Testis (tissue), 3 donors: ENCODE results near the gene P2RY8. TPM values are rescaled to one million over a fixed set of nuclear protein-coding genes. Genes with fewer than 3 reads are reported as not detected.

Experiments used
- DNase-seq: peaks from one replicate; pipeline ENCODE4 v3.0.0-alpha.2; 2019
- H3K27ac ChIP-seq, 2 donors: fragments of 200-600 bp; sonication (generic); one replicate each; pipeline ENCODE4 v1.5.1; 2019
- H3K27me3 ChIP-seq: fragments of 200-600 bp; sonication (generic); one replicate; pipeline ENCODE4 v1.5.1; 2019
- H3K36me3 ChIP-seq: fragments of 200-600 bp; sonication (generic); one replicate; pipeline ENCODE4 v1.5.1; 2017; ENCODE audit warnings: low read depth; ENCODE audit errors: missing control alignments
- H3K4me1 ChIP-seq: fragments of 200-600 bp; sonication (generic); one replicate; pipeline ENCODE4 v1.5.1; 2019
- H3K4me3 ChIP-seq, 2 donors: fragments of 200-600 bp; sonication (generic); one replicate each; pipeline ENCODE4 v1.5.1; 2017 to 2019
- H3K9me3 ChIP-seq: fragments of 200-600 bp; sonication (generic); one replicate; pipeline ENCODE4 v1.5.1; 2017
- CTCF ChIP-seq, 3 experiments: fragments of 450-650 bp in 2 of 3; fragments of 200-600 bp in 1 of 3; sonication (generic) in 1 of 3; IDR thresholded peaks; one replicate each; pipeline ENCODE4 v1.5.1; 2016 to 2019; ENCODE audit warnings: antibody characterized with exemption in 3 of 3, mild to moderate bottlenecking in 2 of 3, moderate library complexity in 1 of 3
- POLR2A ChIP-seq: fragments of 450-650 bp; IDR thresholded peaks from one replicate; pipeline ENCODE4 v1.6.1; 2017; ENCODE audit warnings: antibody characterized with exemption, mild to moderate bottlenecking, moderate library complexity
- WGBS, 2 donors: methylation state at CpG; one replicate each; pipeline ENCODE4 v1.1.5; 2018; 5-methylcytosine and 5-hydroxymethylcytosine counted together
- intact Hi-C: fragments of 100-400 bp; cut with DNase I; formaldehyde crosslinking; loops from one replicate; pipeline ENCODE4 v1.15.1; 2023; ENCODE audit warnings: low total_unique reads
- polyA plus RNA-seq: library from polyadenylated mRNA; stranded (reverse); fragments of 350-450 nt; fragmentation: Illumina TruSeq; extraction: RNeasy Lipid Tissue Mini Kit (QIAGEN cat#74804); gene quantifications from one replicate; pipeline ENCODE4 v1.2.3, GENCODE V29; 2014; ENCODE audit warnings: low read depth, low replicate concordance; ENCODE audit not compliant: insufficient read depth
- total RNA-seq, 2 donors: library from RNA; depleted of rRNA; stranded (reverse); fragments of >200 nt; gene quantifications; one replicate each; pipeline ENCODE4 v1.2.3, GENCODE V29; 2016

P2RY8 gene
- total and polyA plus RNA-seq, 3 donors from 2014 or later, result 0.24 to 1.1 (median 0.50) TPM

- Histone ChIP-seq H3K36me3 (no peaks in the 10 kb centered on the region), H3K4me1 (no peaks in the 10 kb centered on the region), H3K27ac (no peak overlapping the region), H3K9me3 (no peaks in the 10 kb centered on the region), H3K4me3 (no peak overlapping the region), H3K27me3 (no peaks in the 10 kb centered on the region)
- DNase-seq, result no peak
- intact Hi-C loops, result no loop called here
- TF ChIP-seq CTCF (IDR thresholded peaks at IDR 0.05) (no peak), POLR2A (no peak)
- 46 to 48% methylated on average over 19 to 20 of the region's 20 CpGs for WGBS, 2 donors
Measured at GRCh38 chrX:1466971-1467561, 69.9 kb downstream of the P2RY8 start.

- H3K27me3 ChIP-seq, result no peaks in the 10 kb centered on the region
- H3K27ac ChIP-seq, result no peak overlapping the region
- no peaks in the 10 kb centered on the region for H3K36me3 ChIP-seq
- H3K9me3 ChIP-seq, result no peaks in the 10 kb centered on the region
- H3K4me3 ChIP-seq, result no peak overlapping the region
- DNase-seq, result no peak
- intact Hi-C loops, result no loop called here
- WGBS, 2 donors, result 33 to 47% methylated on average over 12 to 33 of the region's 36 CpGs
- no peaks in the 10 kb centered on the region for H3K4me1 ChIP-seq
- TF ChIP-seq CTCF (IDR thresholded peaks at IDR 0.05) (no peak), POLR2A (no peak)
Measured at GRCh38 chrX:1466232-1466661, 70.7 kb downstream of the P2RY8 start.

GRCh38 chrX:1465286-1466231 lies 71.4 kb downstream of the P2RY8 start:
- H3K9me3 ChIP-seq, result no peaks in the 10 kb centered on the region
- H3K27me3 ChIP-seq, result no peaks in the 10 kb centered on the region
- no peak overlapping the region for H3K27ac ChIP-seq
- peak overlapping the region in 1 of 2 donors; percentile 17 for H3K4me3 ChIP-seq
- DNase-seq, result no peak
- no peaks in the 10 kb centered on the region for H3K4me1 ChIP-seq
- H3K36me3 ChIP-seq, result no peaks in the 10 kb centered on the region
- intact Hi-C loops, result no loop called here
- TF ChIP-seq CTCF (IDR thresholded peaks at IDR 0.05) (no peak), POLR2A (no peak)
- 28 to 39% methylated on average over 46 to 70 of the region's 75 CpGs for WGBS, 2 donors

GRCh38 chrX:1464971-1465285 lies 72.1 kb downstream of the P2RY8 start:
- no peak for TF ChIP-seq CTCF (IDR thresholded peaks at IDR 0.05)
- Histone ChIP-seq H3K27ac (no peak overlapping the region), H3K4me3 (no peak overlapping the region), H3K27me3 (no peaks in the 10 kb centered on the region), H3K9me3 (no peaks in the 10 kb centered on the region), H3K36me3 (no peaks in the 10 kb centered on the region), H3K4me1 (no peaks in the 10 kb centered on the region)
- intact Hi-C loops, result no loop called here
- 39 to 69% methylated on average over 12 of the region's 12 CpGs for WGBS, 2 donors
- no peak for DNase-seq
